LNCAP (cell line): ENCODE results near the gene INSM1.

ENCODE experiments used
- TF ChIP-seq, protein P1 (sequence below): fragments of 450-650 bp; IDR thresholded peaks from 2 replicates; pipeline ENCODE4 v1.5.1; 2017; ENCODE audit warnings: mild to moderate bottlenecking

Gene INSM1

DNA sequence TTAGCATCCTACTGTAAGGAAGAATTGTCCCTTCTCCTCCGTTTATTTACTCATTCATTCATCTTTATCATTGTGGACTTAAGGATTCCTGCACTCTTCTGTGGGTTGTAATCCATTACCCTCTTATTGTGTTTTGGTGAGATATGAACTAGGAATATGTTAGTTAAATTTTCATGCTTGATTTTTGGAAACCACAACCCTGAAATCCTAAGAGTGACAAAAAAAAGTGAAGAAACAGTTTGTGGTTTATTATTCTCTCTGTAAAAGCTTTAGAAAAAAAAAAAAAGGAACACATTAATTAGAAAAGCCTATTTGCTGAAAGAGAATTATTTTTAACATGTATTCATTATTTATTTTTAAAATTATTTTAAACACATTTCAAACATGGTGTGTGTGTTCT, 36.7 kb upstream of the INSM1 start:
- TF ChIP-seq, protein P1, sequence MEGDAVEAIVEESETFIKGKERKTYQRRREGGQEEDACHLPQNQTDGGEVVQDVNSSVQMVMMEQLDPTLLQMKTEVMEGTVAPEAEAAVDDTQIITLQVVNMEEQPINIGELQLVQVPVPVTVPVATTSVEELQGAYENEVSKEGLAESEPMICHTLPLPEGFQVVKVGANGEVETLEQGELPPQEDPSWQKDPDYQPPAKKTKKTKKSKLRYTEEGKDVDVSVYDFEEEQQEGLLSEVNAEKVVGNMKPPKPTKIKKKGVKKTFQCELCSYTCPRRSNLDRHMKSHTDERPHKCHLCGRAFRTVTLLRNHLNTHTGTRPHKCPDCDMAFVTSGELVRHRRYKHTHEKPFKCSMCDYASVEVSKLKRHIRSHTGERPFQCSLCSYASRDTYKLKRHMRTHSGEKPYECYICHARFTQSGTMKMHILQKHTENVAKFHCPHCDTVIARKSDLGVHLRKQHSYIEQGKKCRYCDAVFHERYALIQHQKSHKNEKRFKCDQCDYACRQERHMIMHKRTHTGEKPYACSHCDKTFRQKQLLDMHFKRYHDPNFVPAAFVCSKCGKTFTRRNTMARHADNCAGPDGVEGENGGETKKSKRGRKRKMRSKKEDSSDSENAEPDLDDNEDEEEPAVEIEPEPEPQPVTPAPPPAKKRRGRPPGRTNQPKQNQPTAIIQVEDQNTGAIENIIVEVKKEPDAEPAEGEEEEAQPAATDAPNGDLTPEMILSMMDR, result no peak

- TF ChIP-seq, protein P1, result no peak
These were observed 36.1 kb upstream of the INSM1 start for GRCh38 chr20:20331817-20332216.

DNA sequence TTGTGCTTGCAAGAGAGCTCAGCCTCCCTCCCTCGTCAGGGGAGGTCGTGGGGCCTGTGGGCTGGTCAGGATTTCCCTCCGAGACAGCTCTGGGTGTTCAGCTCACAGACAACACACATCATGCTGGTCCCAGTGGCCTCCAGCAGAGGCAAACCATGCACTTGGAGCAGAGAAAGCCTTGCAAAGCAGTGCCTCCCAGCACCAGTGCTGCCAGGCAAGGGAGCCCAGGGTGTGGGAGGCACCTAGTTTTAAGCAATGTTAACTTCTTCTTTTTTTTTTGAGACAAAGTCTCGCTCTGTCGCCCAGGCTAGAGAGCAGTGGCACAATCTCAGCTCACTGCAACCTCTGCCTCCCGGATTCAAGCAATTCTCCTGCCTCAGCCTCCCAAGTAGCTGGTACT, 34.0 kb upstream of the INSM1 start:
- TF ChIP-seq, protein P1, result no peak

GRCh38 chr20:20334489-20334888, 33.4 kb upstream of the INSM1 start:
- TF ChIP-seq, protein P1, result no peak

DNA sequence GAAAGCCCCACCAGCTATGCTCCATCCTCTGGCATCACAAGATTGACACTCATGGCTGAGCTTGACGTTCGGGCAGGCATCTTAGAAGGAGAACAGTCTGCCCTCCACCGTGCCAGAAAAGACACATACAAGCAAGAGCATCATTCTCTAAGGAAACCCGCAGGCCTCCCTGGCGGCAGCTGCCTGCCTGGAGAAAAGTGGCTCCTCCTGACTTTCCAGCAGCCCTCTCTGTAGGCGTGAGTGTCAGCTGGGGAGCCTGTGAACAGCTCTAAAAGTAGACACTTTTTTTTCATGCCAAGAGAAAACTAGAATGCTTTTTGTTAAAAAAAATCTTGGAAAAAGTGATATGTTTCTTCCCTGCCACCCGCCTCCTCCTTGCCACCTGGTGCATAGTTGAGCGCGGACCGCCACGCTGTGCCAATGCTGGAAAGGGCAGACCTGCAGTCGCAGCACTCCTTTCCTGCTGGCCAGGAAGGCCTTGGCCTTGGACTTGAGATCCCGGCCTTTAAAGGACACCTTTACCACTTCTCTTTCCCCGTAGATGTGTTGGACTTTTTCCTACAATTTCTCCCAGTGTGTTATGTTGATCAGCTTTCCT, 29.7 kb upstream of the INSM1 start:
- TF ChIP-seq, protein P1, result no peak

GRCh38 chr20:20340443-20340842, 27.5 kb upstream of the INSM1 start:
- TF ChIP-seq, protein P1, result no peak

DNA sequence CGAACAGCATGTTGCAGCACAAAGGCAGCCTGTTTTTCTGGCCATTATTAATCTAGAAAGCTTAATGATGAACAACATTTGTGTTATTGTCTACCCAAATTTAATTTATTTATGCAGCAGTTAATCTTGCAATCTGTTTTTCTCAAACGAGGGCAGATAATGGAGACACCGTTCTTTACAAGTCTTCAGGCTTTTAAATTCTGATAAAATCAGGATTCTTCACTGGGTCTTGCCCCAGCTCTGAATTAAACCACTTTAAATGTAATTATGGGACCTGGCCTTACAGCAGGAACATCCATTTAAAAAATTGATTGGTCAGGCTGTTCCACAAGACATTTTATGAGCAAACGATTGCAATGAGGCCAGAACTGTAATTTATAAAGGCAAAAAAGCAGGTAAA, 26.5 kb upstream of the INSM1 start:
- TF ChIP-seq, protein P1, result no peak

- TF ChIP-seq, protein P1, result no peak
These were observed 25.8 kb upstream of the INSM1 start for GRCh38 chr20:20342066-20342465.
